Neutrophil (primary cell): Measurements from ENCODE around the gene CD300C.

ENCODE experiments used
- H3K27ac ChIP-seq: fragments of 200-600 bp; sonication (generic); 2 replicates; pipeline ENCODE4 v1.5.1; 2016; ENCODE audit warnings: mild to moderate bottlenecking, moderate library complexity
- H3K27me3 ChIP-seq: fragments of 200-600 bp; sonication (generic); 2 replicates; pipeline ENCODE4 v1.6.0; 2016; ENCODE audit warnings: mild to moderate bottlenecking
- H3K36me3 ChIP-seq: fragments of 200-600 bp; sonication (generic); 2 replicates; pipeline ENCODE4 v1.5.1; 2017
- H3K4me1 ChIP-seq, 2 experiments: fragments of 200-600 bp in 1 of 2; sonication (generic) in 1 of 2; 1 replicate in 1 of 2; 2 replicates in 1 of 2; pipeline versions ENCODE4 v1.5.1 to v1.6.1; 2013 to 2016; ENCODE audit warnings: low read depth in 1 of 2, low read length in 1 of 2, mild to moderate bottlenecking in 1 of 2, moderate library complexity in 1 of 2; ENCODE audit not compliant: control insufficient read depth in 1 of 2, insufficient read depth in 1 of 2
- H3K4me3 ChIP-seq, 2 experiments: fragments of 200-600 bp in 1 of 2; sonication (generic) in 1 of 2; 1 replicate in 1 of 2; 2 replicates in 1 of 2; pipeline ENCODE4 v1.5.1; 2013 to 2016; ENCODE audit warnings: low read depth in 1 of 2, low read length in 1 of 2, mild to moderate bottlenecking in 1 of 2, moderate library complexity in 1 of 2
- H3K9me3 ChIP-seq: fragments of 200-600 bp; sonication (generic); 2 replicates; pipeline ENCODE4 v1.5.1; 2016
- TF ChIP-seq, protein P1 (sequence below): fragments of 200-600 bp; sonication (generic); IDR thresholded peaks from 2 replicates; pipeline ENCODE4 v1.5.1; 2016; ENCODE audit warnings: antibody characterized with exemption

CD300C gene

DNA sequence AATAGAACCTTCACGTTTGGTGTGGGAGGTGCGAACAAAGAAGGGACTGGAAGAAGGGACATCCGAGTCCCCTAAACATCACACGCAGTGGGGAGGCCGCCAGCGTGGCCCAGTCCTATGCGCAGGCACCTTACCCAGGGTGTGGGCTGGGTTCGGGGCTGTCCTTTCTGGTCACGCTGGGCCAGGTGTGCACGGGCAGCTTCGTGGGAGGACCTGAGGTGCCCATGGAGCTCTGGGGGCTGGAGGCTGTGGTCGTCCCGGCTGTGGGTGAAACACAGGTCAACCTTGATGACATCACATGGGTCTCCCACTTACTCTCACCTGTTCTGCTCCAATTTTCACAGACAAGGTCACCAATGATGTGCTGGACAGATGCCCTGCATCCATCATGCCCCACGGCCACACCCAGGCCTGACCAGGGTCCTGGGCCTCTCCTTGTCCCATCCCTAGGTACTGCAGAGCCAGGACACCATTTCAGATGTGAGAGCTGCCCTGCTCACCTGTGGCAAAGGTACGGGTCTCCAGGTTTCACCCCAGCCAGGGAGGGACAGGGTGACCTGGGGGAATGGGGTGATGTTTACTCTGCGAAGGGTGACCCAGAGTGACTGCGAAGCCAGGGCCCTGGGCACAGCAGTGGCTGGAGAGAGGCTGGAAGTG is 3.1 kb downstream of the CD300C start:
- H3K4me1 ChIP-seq: peaks cover 0 to 7% of the 10 kb centered on the region in 2 experiments
- no peaks in the 10 kb centered on the region for H3K9me3 ChIP-seq
- TF ChIP-seq, protein P1, sequence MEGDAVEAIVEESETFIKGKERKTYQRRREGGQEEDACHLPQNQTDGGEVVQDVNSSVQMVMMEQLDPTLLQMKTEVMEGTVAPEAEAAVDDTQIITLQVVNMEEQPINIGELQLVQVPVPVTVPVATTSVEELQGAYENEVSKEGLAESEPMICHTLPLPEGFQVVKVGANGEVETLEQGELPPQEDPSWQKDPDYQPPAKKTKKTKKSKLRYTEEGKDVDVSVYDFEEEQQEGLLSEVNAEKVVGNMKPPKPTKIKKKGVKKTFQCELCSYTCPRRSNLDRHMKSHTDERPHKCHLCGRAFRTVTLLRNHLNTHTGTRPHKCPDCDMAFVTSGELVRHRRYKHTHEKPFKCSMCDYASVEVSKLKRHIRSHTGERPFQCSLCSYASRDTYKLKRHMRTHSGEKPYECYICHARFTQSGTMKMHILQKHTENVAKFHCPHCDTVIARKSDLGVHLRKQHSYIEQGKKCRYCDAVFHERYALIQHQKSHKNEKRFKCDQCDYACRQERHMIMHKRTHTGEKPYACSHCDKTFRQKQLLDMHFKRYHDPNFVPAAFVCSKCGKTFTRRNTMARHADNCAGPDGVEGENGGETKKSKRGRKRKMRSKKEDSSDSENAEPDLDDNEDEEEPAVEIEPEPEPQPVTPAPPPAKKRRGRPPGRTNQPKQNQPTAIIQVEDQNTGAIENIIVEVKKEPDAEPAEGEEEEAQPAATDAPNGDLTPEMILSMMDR: no peak
- no peaks in the 10 kb centered on the region for H3K27me3 ChIP-seq
- H3K27ac ChIP-seq: no peak overlapping the region
- H3K4me3 ChIP-seq: no peak overlapping the region
- no peaks in the 10 kb centered on the region for H3K36me3 ChIP-seq

DNA sequence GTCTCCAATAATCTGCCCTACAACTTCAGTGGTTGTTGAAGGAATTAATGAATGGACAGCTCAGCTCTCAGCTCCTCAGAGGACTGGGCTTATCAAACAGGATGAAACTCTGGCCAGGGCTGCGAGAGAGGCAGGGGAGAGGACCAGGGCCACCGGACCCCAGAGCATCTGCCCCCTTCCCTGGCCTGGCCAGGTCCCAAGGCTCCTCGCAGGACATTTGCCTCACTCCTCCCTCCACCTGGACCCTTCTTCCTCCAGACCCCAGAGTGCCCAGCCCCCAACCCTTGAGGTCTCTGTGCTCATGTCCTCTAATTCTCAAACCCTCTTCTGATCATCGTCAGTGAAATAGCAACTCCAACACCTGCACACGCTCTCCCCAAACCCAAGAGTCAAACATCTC is 3.7 kb downstream of the CD300C start:
- H3K4me1 ChIP-seq: peaks cover 0 to 7% of the 10 kb centered on the region in 2 experiments

DNA sequence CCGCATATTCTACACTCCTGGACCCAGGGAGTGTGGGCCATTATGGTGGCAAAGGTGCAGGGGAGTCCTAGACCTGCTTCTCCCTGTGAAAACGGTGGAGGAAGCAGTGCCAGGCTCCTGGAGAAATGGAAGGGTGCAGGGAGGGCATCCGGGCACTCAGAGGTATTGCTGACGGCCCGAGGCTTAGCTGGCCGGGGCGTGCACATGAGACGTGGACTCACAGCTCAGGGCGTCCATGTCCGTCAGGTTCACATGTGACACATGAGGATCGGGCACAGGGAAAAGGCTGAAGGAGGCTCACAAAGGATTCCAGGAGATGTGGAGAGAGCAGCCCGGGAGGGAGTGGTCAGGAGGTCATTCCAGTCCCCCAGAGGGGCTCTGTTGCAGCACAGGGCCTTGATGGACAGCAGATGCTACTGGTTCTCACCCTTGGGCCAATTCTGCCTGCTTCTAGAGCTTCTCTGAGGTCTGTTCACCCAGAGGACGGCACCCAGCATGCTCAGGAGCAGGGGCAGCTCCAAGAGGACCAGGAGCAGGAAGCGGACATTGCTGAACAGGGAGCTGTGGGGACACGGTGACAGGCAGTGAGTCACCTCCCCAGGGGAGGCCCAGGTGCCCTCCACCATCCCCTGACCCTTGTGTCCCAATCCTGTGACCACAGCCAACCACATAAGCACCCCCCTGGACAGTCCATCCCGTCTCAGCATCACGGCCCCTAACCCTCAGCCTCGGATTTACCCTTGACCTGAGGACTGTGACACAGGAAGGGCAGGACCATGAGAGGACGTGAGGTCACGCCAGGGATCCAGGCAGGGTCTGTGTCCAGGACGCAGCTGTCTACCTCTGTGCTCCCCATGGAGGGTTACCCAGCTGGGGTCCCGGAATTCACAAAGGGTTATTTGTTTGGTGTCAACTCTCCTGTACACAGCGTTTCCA is 4.5 kb downstream of the CD300C start:
- Histone ChIP-seq H3K27ac (no peak overlapping the region), H3K36me3 (no peaks in the 10 kb centered on the region), H3K4me1 (peaks cover 0 to 7% of the 10 kb centered on the region in 2 experiments), H3K27me3 (no peaks in the 10 kb centered on the region), H3K4me3 (no peak overlapping the region), H3K9me3 (no peaks in the 10 kb centered on the region)
- TF ChIP-seq, protein P1: no peak

More for the DNA sequence above, 3.7 kb downstream of the CD300C start:
- no peak overlapping the region for H3K4me3 ChIP-seq
- H3K36me3 ChIP-seq: no peaks in the 10 kb centered on the region
- H3K27ac ChIP-seq: no peak overlapping the region
- TF ChIP-seq, protein P1: no peak
- no peaks in the 10 kb centered on the region for H3K27me3 ChIP-seq
- H3K9me3 ChIP-seq: no peaks in the 10 kb centered on the region

DNA sequence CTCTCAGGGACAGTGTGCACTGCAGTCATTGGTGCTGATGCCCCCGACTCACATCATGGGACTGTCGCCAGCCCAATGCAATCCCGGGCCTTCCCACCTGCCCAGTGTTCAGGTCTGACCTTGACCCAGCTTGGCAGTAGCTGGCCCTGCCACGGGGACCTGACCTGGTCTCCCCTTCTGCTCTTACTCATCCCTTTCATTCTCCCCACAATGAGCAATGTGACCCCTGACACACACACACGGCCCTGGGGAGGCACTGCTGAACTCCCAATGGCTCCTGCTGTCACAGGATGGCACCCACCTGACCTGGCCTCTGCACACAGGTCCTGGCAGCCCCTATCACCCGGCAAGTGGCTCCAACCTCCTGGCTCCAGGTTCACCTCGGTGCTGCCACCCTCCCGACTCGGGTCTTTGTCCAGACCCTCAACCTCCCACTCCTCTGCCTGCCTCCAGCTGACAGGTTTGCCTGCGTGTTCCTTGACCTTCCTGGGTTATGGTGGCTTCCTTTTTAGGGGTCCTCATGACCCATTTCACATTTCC is 6.6 kb downstream of the CD300C start:
- no peaks in the 10 kb centered on the region for H3K36me3 ChIP-seq

DNA sequence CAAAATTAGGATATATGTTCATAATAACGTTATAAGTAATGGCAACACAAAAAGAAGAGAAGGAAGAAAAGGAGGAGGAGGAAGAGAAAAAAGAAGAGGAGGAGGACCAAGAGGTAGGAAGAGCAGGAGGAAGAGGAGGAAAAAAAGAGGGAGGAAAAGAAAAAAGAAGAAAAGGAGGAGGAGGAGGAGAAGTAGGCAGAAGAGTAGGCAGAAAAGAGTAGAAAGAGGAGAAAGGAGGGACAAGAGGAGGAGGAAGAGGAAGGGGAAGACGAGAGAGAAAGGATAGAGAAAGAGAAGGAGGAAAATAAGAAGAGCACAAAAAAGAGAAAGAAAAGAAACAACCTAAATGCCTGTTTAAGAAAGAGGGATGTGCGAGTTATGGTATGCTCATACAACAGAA is 9.0 kb downstream of the CD300C start:
- no peaks in the 10 kb centered on the region for H3K27me3 ChIP-seq
- H3K4me1 ChIP-seq: peaks cover 17 to 20% of the 10 kb centered on the region in 2 experiments
- H3K27ac ChIP-seq: no peak overlapping the region
- TF ChIP-seq, protein P1: no peak
- H3K36me3 ChIP-seq: no peaks in the 10 kb centered on the region
- no peak overlapping the region for H3K4me3 ChIP-seq
- H3K9me3 ChIP-seq: no peaks in the 10 kb centered on the region

More for the DNA sequence above, 6.6 kb downstream of the CD300C start:
- TF ChIP-seq, protein P1: no peak
- Histone ChIP-seq H3K4me3 (no peak overlapping the region), H3K27me3 (no peaks in the 10 kb centered on the region), H3K9me3 (no peaks in the 10 kb centered on the region), H3K27ac (no peak overlapping the region), H3K4me1 (no peaks in the 10 kb centered on the region)
